ENCODE results near the gene DRICH1. TPM values are rescaled to one million over a fixed set of nuclear protein-coding genes. Genes with fewer than 3 reads are reported as not detected.

Gene DRICH1
- total RNA-seq, 4 donors from 2014 or later, result 2.2 TPM; not detected in 3

- H3K4me1 ChIP-seq, result no peaks in the 10 kb centered on the region
- no peak overlapping the region for H3K27ac ChIP-seq
- TF ChIP-seq POLR2A (IDR thresholded peaks at IDR 0.05), result no peak
- no peak for TF ChIP-seq POLR2AphosphoS5 (IDR thresholded peaks at IDR 0.05)
- H3K9me3 ChIP-seq, result no peaks in the 10 kb centered on the region
- H3K27me3 ChIP-seq, result no peaks in the 10 kb centered on the region
- no peak for ATAC-seq
- no peak overlapping the region for H3K4me3 ChIP-seq
- H3K36me3 ChIP-seq, result peaks cover 0 to 6% of the 10 kb centered on the region in 2 donors
- WGBS, 2 donors (ENCODE audit: low coverage in 1 of 2), result 92% methylated on average over 2 to 9 of the region's 9 CpGs
These were observed 10.9 kb downstream of the DRICH1 start for GRCh38 chr22:23621082-23621780.

GRCh38 chr22:23613193-23613972, 18.7 kb downstream of the DRICH1 start:
- Histone ChIP-seq H3K4me3 (no peak overlapping the region), H3K27ac (no peak overlapping the region), H3K9me3 (no peaks in the 10 kb centered on the region), H3K27me3 (no peaks in the 10 kb centered on the region), H3K4me1 (no peaks in the 10 kb centered on the region), H3K36me3 (no peaks in the 10 kb centered on the region)
- WGBS, 2 donors (ENCODE audit: low coverage in 1 of 2), result 76 to 77% methylated on average over 5 to 7 of the region's 7 CpGs
- ATAC-seq, result no peak
- no peak for TF ChIP-seq POLR2AphosphoS5 (IDR thresholded peaks at IDR 0.05)
- no peak for TF ChIP-seq EP300 (IDR thresholded peaks at IDR 0.05)
- no peak for TF ChIP-seq CTCF (IDR thresholded peaks at IDR 0.05)
- TF ChIP-seq POLR2A (IDR thresholded peaks at IDR 0.05), result no peak

- TF ChIP-seq EP300 (IDR thresholded peaks at IDR 0.05) (no peak), POLR2AphosphoS5 (IDR thresholded peaks at IDR 0.05) (no peak), POLR2A (IDR thresholded peaks at IDR 0.05) (no peak), CTCF (IDR thresholded peaks at IDR 0.05) (no peak)
- H3K27me3 ChIP-seq, result peaks cover 22% of the 10 kb centered on the region
- no peaks in the 10 kb centered on the region for H3K36me3 ChIP-seq
- H3K27ac ChIP-seq, result no peak overlapping the region
- 61 to 71% methylated on average over 4 to 8 of the region's 12 CpGs for WGBS, 2 donors (ENCODE audit: low coverage in 1 of 2)
- H3K9me3 ChIP-seq, result no peaks in the 10 kb centered on the region
- no peak for ATAC-seq
- H3K4me3 ChIP-seq, result no peak overlapping the region
- H3K4me1 ChIP-seq, result no peaks in the 10 kb centered on the region
These were observed 21.9 kb downstream of the DRICH1 start for GRCh38 chr22:23609983-23610781.

GRCh38 chr22:23608583-23608982, 23.5 kb downstream of the DRICH1 start:
- H3K36me3 ChIP-seq, result no peaks in the 10 kb centered on the region

More at GRCh38 chr22:23608583-23608982, 23.5 kb downstream of the DRICH1 start:
- 20% methylated on average over 1 of the region's 6 CpGs; no CpG with 5 or more reads in 1 of the 2 donors for WGBS, 2 donors (ENCODE audit: low coverage in 1 of 2)
- H3K27ac ChIP-seq, result no peak overlapping the region
- TF ChIP-seq POLR2A (IDR thresholded peaks at IDR 0.05), result no peak
- no peak for TF ChIP-seq CTCF (IDR thresholded peaks at IDR 0.05)
- TF ChIP-seq EP300 (IDR thresholded peaks at IDR 0.05), result no peak
- TF ChIP-seq POLR2AphosphoS5 (IDR thresholded peaks at IDR 0.05), result no peak
- H3K4me3 ChIP-seq, result no peak overlapping the region
- ATAC-seq, result no peak
- peaks cover 22% of the 10 kb centered on the region for H3K27me3 ChIP-seq
- no peaks in the 10 kb centered on the region for H3K4me1 ChIP-seq
- H3K9me3 ChIP-seq, result no peaks in the 10 kb centered on the region

Data from gastroesophageal sphincter (tissue), 4 donors.